HG03066 (cell line): ENCODE data around the gene TRIM33.
"Not testable (repeated sequence)": the region's sequence is repeated elsewhere in the genome, so short reads cannot be mapped to it uniquely, and the experiment has no call there.

Experiments used
- ATAC-seq: cut with Tn5 transposase; IDR thresholded peaks from one replicate; pipeline ENCODE4 v1.9.1; 2021; ENCODE audit warnings: low read depth; ENCODE audit not compliant: unreplicated experiment

The TRIM33 gene

GRCh38 chr1:114512595-114513280 lies 1.7 kb upstream of the TRIM33 start:
- no peak for ATAC-seq

DNA sequence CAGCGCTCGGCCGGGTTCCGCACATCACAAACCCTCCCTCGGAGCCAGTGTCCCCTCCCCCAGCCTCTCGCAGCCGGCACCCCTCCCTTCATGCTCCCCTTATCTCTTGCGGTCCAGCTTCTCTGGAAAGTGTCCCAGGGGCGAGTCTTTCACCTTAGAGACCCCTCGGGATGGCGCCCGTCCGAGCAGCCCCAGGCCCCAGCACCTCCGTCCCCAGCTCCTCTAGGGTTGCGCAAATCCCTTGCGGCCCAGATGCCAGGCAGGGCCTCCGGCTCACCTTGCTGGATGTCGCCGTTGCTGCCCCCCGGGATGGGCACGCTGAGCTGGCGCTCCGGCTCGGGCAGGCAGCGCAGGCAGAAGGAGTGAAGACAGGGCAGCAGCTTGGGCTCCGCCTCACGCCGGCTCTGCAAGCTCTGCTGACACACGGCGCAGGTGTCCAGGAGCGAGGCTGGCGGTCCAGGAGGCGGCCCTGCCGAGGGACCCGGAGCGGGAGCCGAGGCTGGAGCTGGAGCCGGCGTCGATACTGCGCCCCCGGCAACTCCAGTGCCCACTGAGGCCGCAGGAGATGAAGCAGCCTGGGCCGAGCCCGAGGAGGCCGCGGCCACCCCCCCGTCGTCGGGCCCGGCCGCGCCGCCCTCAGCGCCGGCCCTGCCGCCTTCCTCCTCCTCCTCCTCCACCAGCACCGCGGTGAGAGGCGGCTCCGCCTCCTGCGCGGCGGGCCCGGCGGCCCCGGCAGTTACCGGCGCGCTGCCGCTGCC lies 550 bp downstream of the TRIM33 start:
- peak; percentile 57 for ATAC-seq

DNA sequence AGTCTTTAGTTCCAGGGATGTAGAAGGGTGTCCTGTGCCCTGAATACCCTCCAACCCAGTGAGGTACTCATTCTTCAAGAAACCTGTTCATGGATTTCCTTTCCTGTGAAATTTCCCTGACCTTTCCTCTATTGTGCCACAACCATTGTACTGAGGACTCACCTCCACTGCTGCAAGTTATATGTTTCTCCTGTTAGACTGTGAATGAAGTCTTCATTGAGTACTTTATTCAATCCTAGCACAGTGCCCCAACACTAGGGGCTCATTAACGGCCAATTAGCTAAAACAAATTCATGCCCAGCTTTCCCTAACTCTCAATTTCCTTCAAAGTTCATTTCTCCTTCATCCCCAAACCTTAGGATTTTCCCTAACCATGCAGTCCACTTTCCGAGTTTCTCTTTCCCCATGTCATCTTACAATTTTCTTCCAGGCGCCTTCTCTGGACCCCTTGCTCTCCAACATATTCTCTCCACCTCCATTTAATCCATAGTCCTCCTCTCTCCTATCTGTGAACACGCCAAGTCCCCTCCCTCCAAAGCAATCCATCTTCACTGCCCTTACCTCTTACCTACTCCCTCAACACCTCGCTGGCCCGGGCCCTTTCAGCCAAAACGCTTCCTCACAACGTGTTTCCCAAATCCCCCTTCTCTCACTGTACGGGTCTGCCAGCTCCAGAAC lies 1.3 kb downstream of the TRIM33 start:
- no peak for ATAC-seq

GRCh38 chr1:114508386-114508898 lies 2.6 kb downstream of the TRIM33 start:
- no peak for ATAC-seq

DNA sequence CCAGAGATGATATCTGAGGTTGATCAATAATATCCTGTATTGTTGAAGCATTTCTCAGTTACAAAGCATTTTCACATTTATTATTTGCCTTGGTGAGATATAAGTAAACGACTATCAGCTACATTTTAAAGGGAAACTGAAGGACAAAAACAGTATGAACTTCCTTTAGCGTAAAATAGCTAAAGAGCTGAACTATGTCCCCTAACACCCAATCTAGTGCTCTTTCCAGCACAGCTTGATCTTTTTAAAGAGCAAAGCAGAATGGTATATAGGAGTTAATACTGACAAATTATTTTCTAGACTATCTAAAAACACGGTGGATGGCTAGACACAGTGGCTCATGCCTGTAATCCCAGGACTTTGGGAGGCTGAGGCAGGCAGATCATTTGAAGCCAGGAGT lies 3.5 kb downstream of the TRIM33 start:
- ATAC-seq: no peak

- no peak for ATAC-seq
Measured at GRCh38 chr1:114505148-114505561, 5.8 kb downstream of the TRIM33 start.

DNA sequence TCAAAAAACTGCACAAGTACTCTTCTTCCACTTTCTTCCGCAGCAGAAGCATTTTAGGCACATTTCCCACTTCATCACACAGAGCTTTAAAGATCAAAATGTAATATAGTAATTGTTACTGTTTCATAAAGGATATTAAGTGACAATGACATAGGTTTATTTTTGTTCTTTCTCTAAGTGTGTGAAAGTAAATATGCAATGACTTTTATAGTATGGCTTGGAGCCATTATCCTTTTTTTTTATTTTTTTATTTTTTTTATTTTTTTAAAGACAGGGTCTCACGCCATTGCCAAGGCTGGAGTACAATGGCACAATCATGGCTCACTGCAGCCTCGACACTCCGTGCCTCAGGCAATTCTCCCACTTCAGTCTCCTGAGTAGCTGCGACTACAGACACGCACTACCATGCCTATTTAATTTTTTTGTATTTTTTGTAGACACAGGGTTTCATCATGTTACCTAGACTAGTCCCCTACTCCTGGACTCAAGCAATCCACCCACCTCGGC lies 7.0 kb downstream of the TRIM33 start:
- no peak for ATAC-seq

GRCh38 chr1:114502080-114502479 lies 8.9 kb downstream of the TRIM33 start:
- no peak for ATAC-seq

DNA sequence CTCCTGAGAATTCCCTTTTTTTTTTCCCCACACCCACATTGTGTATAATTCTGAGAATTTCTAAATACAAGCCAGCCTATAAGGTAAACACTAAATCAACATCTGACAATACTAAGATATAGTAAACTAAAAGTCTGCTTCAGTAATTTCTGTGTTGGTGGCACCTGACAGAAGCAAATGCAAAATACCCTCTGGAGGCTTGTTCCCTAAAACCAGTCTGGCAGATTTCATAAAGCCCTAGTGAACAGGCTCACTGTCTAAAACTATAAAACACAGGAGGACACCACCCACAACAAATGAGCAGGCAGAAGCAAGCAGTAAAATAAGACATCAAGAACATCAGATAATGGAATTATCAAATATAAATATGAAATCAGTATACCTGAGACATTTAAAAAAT lies 11.5 kb downstream of the TRIM33 start:
- ATAC-seq: no peak

DNA sequence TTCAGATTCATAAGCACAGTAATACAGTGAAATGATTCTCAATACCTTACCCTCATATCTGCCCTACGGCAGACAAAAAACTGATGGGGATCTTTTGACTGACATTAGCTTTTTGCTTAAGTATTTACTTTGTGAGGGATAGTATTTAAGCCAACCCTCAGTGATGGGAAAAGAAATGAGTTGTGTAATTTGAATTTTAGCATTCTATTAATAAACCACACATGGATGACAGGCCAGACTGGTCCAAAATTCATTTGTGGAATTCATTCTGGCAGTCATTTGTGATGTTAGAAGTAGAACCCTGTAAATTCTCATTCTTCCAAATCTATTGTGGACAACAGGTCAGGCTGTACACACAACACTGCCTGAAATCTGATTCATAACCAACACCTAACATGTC lies 14.9 kb downstream of the TRIM33 start:
- no peak for ATAC-seq

- no peak for ATAC-seq
Measured at GRCh38 chr1:114495486-114495885, 15.5 kb downstream of the TRIM33 start.

GRCh38 chr1:114492978-114493377 lies 18.0 kb downstream of the TRIM33 start:
- no peak for ATAC-seq

DNA sequence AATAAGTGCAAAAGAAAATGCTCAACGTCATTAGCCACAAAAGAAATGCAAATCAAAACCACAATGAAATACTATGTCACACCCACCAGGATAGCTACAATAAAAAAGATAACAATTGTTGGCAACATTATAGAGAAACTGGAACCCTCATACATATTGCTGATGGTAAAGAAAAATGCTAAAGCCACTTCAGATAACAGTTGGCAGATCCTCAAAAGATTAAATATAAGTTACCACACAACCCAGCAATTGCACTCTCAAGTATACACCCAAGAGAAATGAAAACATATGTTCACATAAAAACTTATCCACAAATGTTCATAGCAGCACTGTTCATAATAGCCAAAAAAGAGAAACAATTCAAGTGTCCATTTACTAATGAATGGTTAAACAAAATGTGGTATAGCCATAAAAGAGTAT lies 20.7 kb downstream of the TRIM33 start:
- no peak for ATAC-seq

- no peak for ATAC-seq
Measured at GRCh38 chr1:114488739-114489138, 22.3 kb downstream of the TRIM33 start.

DNA sequence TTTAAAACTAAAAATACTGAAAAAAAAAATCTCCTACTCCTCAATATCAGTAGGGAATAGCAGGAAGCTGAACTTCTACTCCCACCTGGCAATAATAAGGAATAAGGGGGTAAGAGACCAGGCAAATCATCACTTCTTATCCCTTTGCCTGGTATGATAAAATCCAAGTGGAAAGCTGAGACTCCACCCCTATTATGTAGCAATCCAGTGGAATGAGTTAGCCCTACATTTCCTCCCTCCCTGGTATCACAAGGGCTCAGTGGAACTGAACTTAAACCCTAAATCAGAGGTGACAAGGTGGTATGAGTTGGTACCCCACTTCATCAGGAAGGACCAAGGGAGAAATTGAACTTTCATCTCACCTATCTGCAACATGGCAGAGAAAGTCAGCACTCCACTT lies 25.7 kb downstream of the TRIM33 start:
- no peak for ATAC-seq

- no peak for ATAC-seq
Measured at GRCh38 chr1:114482585-114482984, 28.4 kb downstream of the TRIM33 start.

DNA sequence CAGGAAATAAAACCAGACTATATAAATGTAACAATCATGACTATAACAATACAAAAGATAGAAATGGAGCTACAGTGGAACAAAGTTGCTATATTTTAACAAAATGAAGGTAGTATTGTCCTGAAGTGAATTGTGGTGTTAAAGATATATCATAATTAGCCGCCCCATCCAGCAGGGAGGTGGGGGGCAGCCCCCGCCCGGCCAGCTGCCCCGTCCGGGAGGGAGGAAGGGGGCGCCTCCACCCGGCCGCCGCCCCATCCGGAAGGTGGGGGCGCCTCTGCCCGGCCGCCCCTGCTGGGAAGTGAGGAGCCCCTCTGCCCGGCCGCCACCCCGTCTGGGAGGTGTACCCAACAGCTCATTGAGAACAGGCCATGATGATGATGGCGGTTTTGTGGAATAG lies 31.4 kb downstream of the TRIM33 start:
- not testable (repeated sequence) for ATAC-seq

- no peak for ATAC-seq
Measured at GRCh38 chr1:114479134-114479533, 31.9 kb downstream of the TRIM33 start.

DNA sequence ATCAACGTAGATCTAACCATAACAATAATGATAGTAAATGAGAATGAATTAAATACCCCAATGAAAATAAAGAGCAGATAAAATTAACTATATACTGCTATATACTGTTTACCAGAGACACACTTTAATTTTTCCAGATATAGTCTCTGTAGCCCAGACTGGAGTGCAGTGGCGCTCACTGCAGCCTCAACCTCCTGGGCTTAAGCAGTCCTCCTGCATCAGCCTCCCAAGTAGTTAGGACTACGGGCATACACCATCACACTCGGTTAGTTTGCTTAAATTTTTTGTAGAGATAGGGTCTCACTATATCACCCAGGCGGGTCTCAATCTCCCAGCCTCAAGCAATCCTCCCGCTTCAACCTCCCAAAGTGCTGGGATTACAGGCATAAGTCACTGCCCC lies 37.2 kb downstream of the TRIM33 start:
- no peak for ATAC-seq

GRCh38 chr1:114472408-114472807 lies 38.6 kb downstream of the TRIM33 start:
- no peak for ATAC-seq

GRCh38 chr1:114470681-114471080 lies 40.3 kb downstream of the TRIM33 start:
- no peak for ATAC-seq
